Loucy (cell line): ENCODE data around the gene NIPAL4.

Experiments used
- EZH2phosphoT487 ChIP-seq: fragments of 200-600 bp; IDR thresholded peaks from 2 replicates; pipeline ENCODE4 v1.6.1; 2018; ENCODE audit warnings: antibody characterized with exemption, mild to moderate bottlenecking, moderate library complexity, borderline replicate concordance
- TF ChIP-seq, protein P1 (sequence below): fragments of 200-600 bp; sonication (generic); conservative IDR thresholded peaks from 2 replicates; pipeline ENCODE4 v1.5.1; 2014; ENCODE audit warnings: mild to moderate bottlenecking, antibody characterized with exemption, low read length

- TF ChIP-seq, protein P1, sequence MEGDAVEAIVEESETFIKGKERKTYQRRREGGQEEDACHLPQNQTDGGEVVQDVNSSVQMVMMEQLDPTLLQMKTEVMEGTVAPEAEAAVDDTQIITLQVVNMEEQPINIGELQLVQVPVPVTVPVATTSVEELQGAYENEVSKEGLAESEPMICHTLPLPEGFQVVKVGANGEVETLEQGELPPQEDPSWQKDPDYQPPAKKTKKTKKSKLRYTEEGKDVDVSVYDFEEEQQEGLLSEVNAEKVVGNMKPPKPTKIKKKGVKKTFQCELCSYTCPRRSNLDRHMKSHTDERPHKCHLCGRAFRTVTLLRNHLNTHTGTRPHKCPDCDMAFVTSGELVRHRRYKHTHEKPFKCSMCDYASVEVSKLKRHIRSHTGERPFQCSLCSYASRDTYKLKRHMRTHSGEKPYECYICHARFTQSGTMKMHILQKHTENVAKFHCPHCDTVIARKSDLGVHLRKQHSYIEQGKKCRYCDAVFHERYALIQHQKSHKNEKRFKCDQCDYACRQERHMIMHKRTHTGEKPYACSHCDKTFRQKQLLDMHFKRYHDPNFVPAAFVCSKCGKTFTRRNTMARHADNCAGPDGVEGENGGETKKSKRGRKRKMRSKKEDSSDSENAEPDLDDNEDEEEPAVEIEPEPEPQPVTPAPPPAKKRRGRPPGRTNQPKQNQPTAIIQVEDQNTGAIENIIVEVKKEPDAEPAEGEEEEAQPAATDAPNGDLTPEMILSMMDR: no peak
- TF ChIP-seq EZH2phosphoT487: no peak
These were observed 21.7 kb downstream of the NIPAL4 start for GRCh38 chr5:157481666-157482065.
